NOMO-1 (cell line): ENCODE results near the gene FAM209B.
"Not testable (repeated sequence)": the region's sequence is repeated elsewhere in the genome, so short reads cannot be mapped to it uniquely, and the experiment has no call there.

Source experiments
- DNase-seq, 2 experiments: peaks; one replicate each; lab custom pipeline; 2025; ENCODE audit not compliant: unreplicated experiment in 2 of 2; lab: John Stamatoyannopoulos, UW

The FAM209B gene

GRCh38 chr20:56537997-56538396 lies 5.0 kb downstream of the FAM209B start:
- DNase-seq = no peak

- DNase-seq = no peak
Observed at GRCh38 chr20:56540415-56540814, 7.4 kb downstream of the FAM209B start.

GRCh38 chr20:56542489-56543030 lies 9.5 kb downstream of the FAM209B start:
- no peak for DNase-seq

- DNase-seq = no peak
Observed at GRCh38 chr20:56551571-56551970, 18.5 kb downstream of the FAM209B start.

- DNase-seq = peak; percentile 10 to 49
Observed at GRCh38 chr20:56552911-56553629, 20.0 kb downstream of the FAM209B start.

GRCh38 chr20:56554869-56555268 lies 21.8 kb downstream of the FAM209B start:
- peak; percentile 87 to 98 for DNase-seq

DNA sequence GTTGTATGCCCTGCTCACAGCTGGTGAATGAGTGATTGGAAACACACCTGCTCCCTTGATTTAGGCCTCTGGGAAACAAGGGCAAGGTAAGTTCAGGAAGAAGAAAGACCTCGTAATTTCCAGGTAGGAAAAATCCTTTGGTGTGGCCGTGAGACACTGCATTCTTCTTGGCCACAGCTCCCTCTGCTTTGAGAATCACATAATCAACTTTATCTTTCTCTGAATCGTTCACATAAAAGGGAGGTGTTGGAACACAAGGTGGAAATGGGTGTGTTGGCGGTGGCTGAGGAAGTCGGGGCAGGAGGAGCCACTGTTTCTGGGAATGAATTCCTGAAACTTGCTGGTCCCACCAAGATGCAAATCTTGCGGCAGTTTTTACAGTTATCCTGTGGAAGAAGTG lies 25.9 kb downstream of the FAM209B start:
- DNase-seq = no peak

DNA sequence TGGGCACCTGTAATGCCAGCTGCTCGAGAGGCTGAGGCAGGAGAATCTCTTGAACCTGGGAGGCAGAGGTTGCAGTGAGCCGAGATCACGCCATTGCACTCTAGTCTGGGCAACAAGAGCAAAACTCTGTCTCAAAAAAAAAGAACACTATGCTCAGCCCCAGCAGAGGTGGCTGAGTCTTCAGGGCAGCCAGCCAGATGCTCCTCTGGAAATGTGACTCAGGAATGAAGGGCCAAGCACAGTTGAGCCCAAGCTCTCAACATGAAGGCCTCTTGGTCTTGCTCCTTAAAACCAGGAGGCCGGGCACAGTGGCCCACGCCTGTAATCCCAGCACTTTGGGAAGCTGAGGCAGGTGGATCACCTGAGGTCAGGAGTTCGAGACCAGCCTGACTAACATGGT lies 31.5 kb downstream of the FAM209B start:
- DNase-seq = not testable (repeated sequence)

DNA sequence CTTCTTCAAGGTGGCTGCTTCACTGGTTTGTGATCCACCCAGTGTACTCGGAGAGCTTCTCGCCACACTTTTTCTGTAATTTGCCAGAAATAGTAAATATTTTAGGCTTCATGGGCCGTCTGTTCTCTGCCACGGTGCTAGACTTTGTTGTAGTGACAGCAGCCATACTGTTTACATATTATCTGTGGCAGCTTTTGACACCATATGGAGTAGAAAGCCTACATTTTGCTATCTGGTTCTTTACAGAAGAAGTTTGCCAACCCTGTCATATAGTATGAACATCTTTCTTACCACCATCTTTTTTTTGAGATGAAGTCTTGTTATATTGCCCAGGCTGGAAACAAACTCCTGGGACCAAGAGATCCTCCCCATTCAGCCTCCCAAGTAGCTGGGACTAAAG lies 32.5 kb downstream of the FAM209B start:
- no peak for DNase-seq

GRCh38 chr20:56566621-56567020 lies 33.6 kb downstream of the FAM209B start:
- DNase-seq = no peak

GRCh38 chr20:56570832-56571231 lies 37.8 kb downstream of the FAM209B start:
- DNase-seq = no peak

GRCh38 chr20:56572172-56572571 lies 39.1 kb downstream of the FAM209B start:
- DNase-seq = no peak

GRCh38 chr20:56573986-56574385 lies 40.9 kb downstream of the FAM209B start:
- DNase-seq = no peak

GRCh38 chr20:56574531-56575142 lies 41.6 kb downstream of the FAM209B start:
- no peak for DNase-seq

- no peak for DNase-seq
Observed at GRCh38 chr20:56575157-56575556, 42.1 kb downstream of the FAM209B start.

GRCh38 chr20:56575961-56576360 lies 42.9 kb downstream of the FAM209B start:
- DNase-seq = no peak

GRCh38 chr20:56579301-56579710 lies 46.3 kb downstream of the FAM209B start:
- DNase-seq = no peak

- DNase-seq = no peak
Observed at GRCh38 chr20:56580226-56580625, 47.2 kb downstream of the FAM209B start.

DNA sequence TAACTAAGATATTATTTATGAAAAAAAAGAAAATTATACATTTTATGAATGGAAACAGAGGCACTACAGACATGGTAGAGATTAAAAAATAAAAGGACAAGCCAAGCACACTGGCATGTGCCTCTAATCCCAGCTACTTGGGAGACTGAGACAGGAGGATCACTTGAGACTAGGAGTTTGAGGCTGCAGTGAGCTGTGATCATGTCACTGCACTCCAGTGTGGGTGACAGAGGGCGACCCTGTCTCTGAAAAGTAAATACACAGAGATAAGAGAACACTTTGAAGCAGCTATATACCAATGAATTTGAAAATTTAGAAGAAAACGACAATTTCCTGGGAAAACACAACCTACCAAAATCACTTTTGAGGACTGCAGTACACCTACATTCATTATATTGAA lies 48.7 kb downstream of the FAM209B start:
- no peak for DNase-seq

- no peak for DNase-seq
Observed at GRCh38 chr20:56582542-56582941, 49.5 kb downstream of the FAM209B start.

GRCh38 chr20:56584916-56585315 lies 51.9 kb downstream of the FAM209B start:
- no peak for DNase-seq
